WTC11 (cell line): ENCODE data around the gene ERC2. TPM values are rescaled to one million over a fixed set of nuclear protein-coding genes. Genes with fewer than 3 reads are reported as not detected.

Experiments
- ATAC-seq: fragments of 200-7000 bp; cut with Tn5 transposase; 2 replicates; pipeline ENCODE4 v1.10.0; 2021; ENCODE audit warnings: mild to moderate bottlenecking, moderate library complexity
- CTCF ChIA-PET: fragments of 300-600 bp; sonication (Branson Sonifier 250); formaldehyde crosslinking; loops from one replicate; lab custom pipeline; 2021; ENCODE audit warnings: antibody characterized with exemption; lab: Charles Lee
- POLR2A ChIA-PET: fragments of 350-600 bp; sonication (Branson Sonifier 250); formaldehyde crosslinking; loops from one replicate; lab custom pipeline; 2021; ENCODE audit warnings: antibody characterized with exemption; lab: Charles Lee
- DNase-seq: peaks from one replicate; pipeline ENCODE4 v3.0.0; 2021; ENCODE audit warnings: low spot score
- H3K27ac Mint-ChIP-seq: 2 replicates; pipeline ENCODE4 v1.8.0; 2021; ENCODE audit warnings: mixed read lengths
- H3K27me3 Mint-ChIP-seq: 2 replicates; pipeline ENCODE4 v1.8.0; 2021; ENCODE audit warnings: low read depth, mild to moderate bottlenecking, moderate library complexity, mixed read lengths
- H3K36me3 Mint-ChIP-seq: 2 replicates; pipeline ENCODE4 v1.8.0; 2021; ENCODE audit warnings: mixed read lengths
- H3K4me1 Mint-ChIP-seq: 2 replicates; pipeline ENCODE4 v1.8.0; 2022; ENCODE audit warnings: mixed read lengths
- H3K4me3 Mint-ChIP-seq: 2 replicates; pipeline ENCODE4 v1.8.0; 2021; ENCODE audit warnings: mild to moderate bottlenecking, moderate library complexity, mixed read lengths
- H3K9me3 Mint-ChIP-seq: 2 replicates; pipeline ENCODE4 v1.8.0; 2021; ENCODE audit warnings: mixed read lengths
- AR ChIP-seq: fragments of 250-450 bp; sonication (Bioruptor Pico); IDR thresholded peaks from 2 replicates; pipeline ENCODE4 v1.9.0; 2021; ENCODE audit warnings: mild to moderate bottlenecking
- ATF2 ChIP-seq: sonication (generic); formaldehyde crosslinking; IDR thresholded peaks from 2 replicates; pipeline ENCODE4 v1.8.1; 2022; ENCODE audit warnings: low read depth, missing genetic modification reagents, borderline replicate concordance
- EMX1 ChIP-seq: fragments of 250-450 bp; sonication (Bioruptor Pico); IDR thresholded peaks from 2 replicates; pipeline ENCODE4 v1.8.0; 2021; ENCODE audit warnings: mild to moderate bottlenecking
- ESRRA ChIP-seq: sonication (generic); formaldehyde crosslinking; IDR thresholded peaks from 2 replicates; pipeline ENCODE4 v1.8.1; 2022; ENCODE audit warnings: mild to moderate bottlenecking, missing genetic modification reagents, borderline replicate concordance
- GRHL2 ChIP-seq: fragments of 250-450 bp; sonication (Bioruptor Pico); IDR thresholded peaks from 2 replicates; pipeline ENCODE4 v1.8.0; 2022; ENCODE audit warnings: mild to moderate bottlenecking, moderate library complexity; ENCODE audit not compliant: insufficient replicate concordance, severe bottlenecking
- IRF1 ChIP-seq: sonication (generic); formaldehyde crosslinking; IDR thresholded peaks from 2 replicates; pipeline ENCODE4 v1.8.0; 2023; ENCODE audit warnings: missing genetic modification reagents
- KAT7 ChIP-seq: sonication (generic); formaldehyde crosslinking; IDR thresholded peaks from 2 replicates; pipeline ENCODE4 v1.8.1; 2023; ENCODE audit warnings: missing genetic modification reagents, mild to moderate bottlenecking, borderline replicate concordance
- NR2C2 ChIP-seq: sonication (generic); formaldehyde crosslinking; IDR thresholded peaks from 2 replicates; pipeline ENCODE4 v1.8.0; 2022; ENCODE audit warnings: mild to moderate bottlenecking, missing genetic modification reagents
- SP1 ChIP-seq: sonication (generic); formaldehyde crosslinking; conservative IDR thresholded peaks from 2 replicates; pipeline ENCODE4 v1.8.1; 2022; ENCODE audit warnings: missing genetic modification reagents
- TP53 ChIP-seq: sonication (generic); formaldehyde crosslinking; IDR thresholded peaks from 2 replicates; pipeline ENCODE4 v1.8.1; 2023; ENCODE audit warnings: mild to moderate bottlenecking, missing genetic modification reagents
- ZNF396 ChIP-seq: fragments of 250-450 bp; sonication (Bioruptor Pico); IDR thresholded peaks from 2 replicates; pipeline ENCODE4 v1.8.0; 2021; ENCODE audit warnings: mild to moderate bottlenecking, moderate library complexity, borderline replicate concordance
- ZNF423 ChIP-seq: fragments of 250-450 bp; sonication (Bioruptor Pico); IDR thresholded peaks from 2 replicates; pipeline ENCODE4 v2.1.2; 2022; ENCODE audit warnings: mild to moderate bottlenecking, moderate library complexity
- ZSCAN18 ChIP-seq: fragments of 250-450 bp; sonication (Bioruptor Pico); IDR thresholded peaks from 2 replicates; pipeline ENCODE4 v2.1.2; 2022; ENCODE audit warnings: mild to moderate bottlenecking, moderate library complexity
- total RNA-seq: library from RNA; stranded (reverse); gene quantifications from 3 replicates; pipeline ENCODE4 v1.2.3, GENCODE V29; 2021
- TF ChIP-seq, protein P1 (sequence below): sonication (generic); formaldehyde crosslinking; IDR thresholded peaks from 2 replicates; pipeline ENCODE4 v1.8.1; 2022; ENCODE audit warnings: mild to moderate bottlenecking, missing genetic modification reagents, moderate library complexity, borderline replicate concordance
- TF ChIP-seq, protein P2 (sequence below): fragments of 250-450 bp; sonication (Bioruptor Pico); IDR thresholded peaks from 2 replicates; pipeline ENCODE4 v1.9.0; 2021; ENCODE audit warnings: mild to moderate bottlenecking, borderline replicate concordance

The ERC2 gene
- total RNA-seq, 1 experiment from 2014 or later: 23.5 TPM

DNA sequence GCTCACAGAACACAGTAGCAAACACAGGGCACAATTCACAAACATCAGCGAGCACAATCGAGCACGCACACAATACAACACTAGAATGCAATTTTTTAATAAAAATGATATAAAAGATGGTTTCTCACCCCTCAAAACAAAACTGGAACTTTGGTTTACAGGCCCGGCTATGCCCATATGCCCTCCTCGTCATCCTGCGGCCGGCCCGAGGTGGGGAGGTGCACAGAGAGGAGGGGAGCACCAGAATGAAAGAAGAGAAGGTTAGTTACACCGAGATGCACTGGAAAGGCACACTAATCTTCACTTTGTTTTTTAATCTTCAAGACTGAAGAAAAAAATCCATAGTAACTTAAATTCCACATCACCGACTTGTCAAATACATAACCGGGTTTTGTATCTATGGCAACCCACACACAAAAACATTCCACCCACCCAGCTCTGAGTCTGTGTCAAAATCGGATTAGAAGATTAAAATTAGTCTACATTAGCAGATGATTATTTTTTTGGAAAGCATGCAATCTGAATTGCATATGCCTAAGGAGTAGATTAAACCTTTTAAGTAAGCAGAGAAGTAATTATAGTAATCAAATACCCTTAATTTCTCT lies 784.5 kb downstream of the ERC2 start (continued):
- TF ChIP-seq, protein P1, sequence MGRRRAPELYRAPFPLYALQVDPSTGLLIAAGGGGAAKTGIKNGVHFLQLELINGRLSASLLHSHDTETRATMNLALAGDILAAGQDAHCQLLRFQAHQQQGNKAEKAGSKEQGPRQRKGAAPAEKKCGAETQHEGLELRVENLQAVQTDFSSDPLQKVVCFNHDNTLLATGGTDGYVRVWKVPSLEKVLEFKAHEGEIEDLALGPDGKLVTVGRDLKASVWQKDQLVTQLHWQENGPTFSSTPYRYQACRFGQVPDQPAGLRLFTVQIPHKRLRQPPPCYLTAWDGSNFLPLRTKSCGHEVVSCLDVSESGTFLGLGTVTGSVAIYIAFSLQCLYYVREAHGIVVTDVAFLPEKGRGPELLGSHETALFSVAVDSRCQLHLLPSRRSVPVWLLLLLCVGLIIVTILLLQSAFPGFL (CRISPR knock-in tag): no peak
- TF ChIP-seq ESRRA (CRISPR knock-in tag) (no peak), TP53 (no peak), EMX1 (CRISPR knock-in tag) (no peak), IRF1 (CRISPR knock-in tag) (no peak)
- TF ChIP-seq, protein P2, sequence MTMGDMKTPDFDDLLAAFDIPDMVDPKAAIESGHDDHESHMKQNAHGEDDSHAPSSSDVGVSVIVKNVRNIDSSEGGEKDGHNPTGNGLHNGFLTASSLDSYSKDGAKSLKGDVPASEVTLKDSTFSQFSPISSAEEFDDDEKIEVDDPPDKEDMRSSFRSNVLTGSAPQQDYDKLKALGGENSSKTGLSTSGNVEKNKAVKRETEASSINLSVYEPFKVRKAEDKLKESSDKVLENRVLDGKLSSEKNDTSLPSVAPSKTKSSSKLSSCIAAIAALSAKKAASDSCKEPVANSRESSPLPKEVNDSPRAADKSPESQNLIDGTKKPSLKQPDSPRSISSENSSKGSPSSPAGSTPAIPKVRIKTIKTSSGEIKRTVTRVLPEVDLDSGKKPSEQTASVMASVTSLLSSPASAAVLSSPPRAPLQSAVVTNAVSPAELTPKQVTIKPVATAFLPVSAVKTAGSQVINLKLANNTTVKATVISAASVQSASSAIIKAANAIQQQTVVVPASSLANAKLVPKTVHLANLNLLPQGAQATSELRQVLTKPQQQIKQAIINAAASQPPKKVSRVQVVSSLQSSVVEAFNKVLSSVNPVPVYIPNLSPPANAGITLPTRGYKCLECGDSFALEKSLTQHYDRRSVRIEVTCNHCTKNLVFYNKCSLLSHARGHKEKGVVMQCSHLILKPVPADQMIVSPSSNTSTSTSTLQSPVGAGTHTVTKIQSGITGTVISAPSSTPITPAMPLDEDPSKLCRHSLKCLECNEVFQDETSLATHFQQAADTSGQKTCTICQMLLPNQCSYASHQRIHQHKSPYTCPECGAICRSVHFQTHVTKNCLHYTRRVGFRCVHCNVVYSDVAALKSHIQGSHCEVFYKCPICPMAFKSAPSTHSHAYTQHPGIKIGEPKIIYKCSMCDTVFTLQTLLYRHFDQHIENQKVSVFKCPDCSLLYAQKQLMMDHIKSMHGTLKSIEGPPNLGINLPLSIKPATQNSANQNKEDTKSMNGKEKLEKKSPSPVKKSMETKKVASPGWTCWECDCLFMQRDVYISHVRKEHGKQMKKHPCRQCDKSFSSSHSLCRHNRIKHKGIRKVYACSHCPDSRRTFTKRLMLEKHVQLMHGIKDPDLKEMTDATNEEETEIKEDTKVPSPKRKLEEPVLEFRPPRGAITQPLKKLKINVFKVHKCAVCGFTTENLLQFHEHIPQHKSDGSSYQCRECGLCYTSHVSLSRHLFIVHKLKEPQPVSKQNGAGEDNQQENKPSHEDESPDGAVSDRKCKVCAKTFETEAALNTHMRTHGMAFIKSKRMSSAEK (CRISPR knock-in tag): no peak

DNA sequence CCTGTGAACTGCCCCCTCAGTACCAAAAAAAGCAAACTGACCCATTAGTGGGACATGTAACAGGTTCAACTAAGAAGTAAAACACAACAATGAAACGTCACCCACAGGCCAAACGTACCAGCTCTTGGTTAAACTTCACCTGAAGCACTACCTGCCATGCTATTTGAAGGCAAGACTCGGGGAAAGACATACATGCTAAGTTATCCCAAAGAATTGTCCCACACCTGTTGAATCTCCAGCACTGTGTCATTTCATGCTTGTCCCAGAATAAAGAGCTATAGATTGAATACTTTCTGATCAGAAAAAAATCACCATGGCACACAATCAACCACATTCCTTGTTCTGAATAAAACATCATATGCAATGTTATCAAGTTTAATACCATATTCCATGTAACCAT lies 785.8 kb downstream of the ERC2 start:
- Mint-ChIP-seq H3K9me3 (peaks cover 3% of the 10 kb centered on the region; the same call in 1 of the 2 replicates), H3K27ac (no peak overlapping the region), H3K4me3 (no peak overlapping the region), H3K36me3 (no peaks in the 10 kb centered on the region), H3K27me3 (no peaks in the 10 kb centered on the region), H3K4me1 (peaks cover 16% of the 10 kb centered on the region)
- ATAC-seq (no peak), DNase-seq (no peak)
- ChIA-PET POLR2A (no interaction called here), CTCF (no interaction called here)
- TF ChIP-seq NR2C2 (CRISPR knock-in tag): no peak
- no peak for TF ChIP-seq AR (CRISPR knock-in tag)
- TF ChIP-seq GRHL2 (CRISPR knock-in tag): no peak
- TF ChIP-seq, protein P2 (CRISPR knock-in tag): no peak
- TF ChIP-seq SP1 (CRISPR knock-in tag): no peak
- no peak for TF ChIP-seq ZNF423 (CRISPR knock-in tag)
- TF ChIP-seq KAT7 (CRISPR knock-in tag): no peak
- no peak for TF ChIP-seq ZSCAN18 (CRISPR knock-in tag)
- no peak for TF ChIP-seq ZNF396 (CRISPR knock-in tag)
- no peak for TF ChIP-seq ATF2 (CRISPR knock-in tag)
